OCI-LY1 (cell line): ENCODE measurements around the gene LGMN.

ENCODE experiments used
- H2AFZ ChIP-seq: fragments of 200-600 bp; sonication (generic), shearing (Covaris generic); 2 replicates; pipeline ENCODE4 v1.6.0; 2014; ENCODE audit warnings: antibody characterized with exemption, mild to moderate bottlenecking, low read length
- H3F3A ChIP-seq: fragments of 200-600 bp; sonication (generic), shearing (Covaris generic); 2 replicates; pipeline ENCODE4 v1.6.0; 2014; ENCODE audit warnings: mild to moderate bottlenecking, antibody characterized with exemption, low read length, moderate library complexity; ENCODE audit not compliant: insufficient read depth
- H3K27ac ChIP-seq: fragments of 200-600 bp; sonication (generic); 2 replicates; pipeline ENCODE4 v1.5.1; 2014; ENCODE audit warnings: low read length, mixed run types, mild to moderate bottlenecking, low read depth; ENCODE audit not compliant: poor library complexity, severe bottlenecking
- H3K27me3 ChIP-seq: fragments of 200-600 bp; sonication (generic); 2 replicates; pipeline ENCODE4 v1.6.0; 2014; ENCODE audit warnings: antibody characterized with exemption, mild to moderate bottlenecking, low read length, moderate library complexity; ENCODE audit not compliant: insufficient read depth
- H3K36me3 ChIP-seq: fragments of 200-600 bp; sonication (generic); 2 replicates; pipeline ENCODE4 v1.6.1; 2014; ENCODE audit warnings: mild to moderate bottlenecking, antibody characterized with exemption, low read length, moderate library complexity, mixed read lengths; ENCODE audit not compliant: insufficient read depth
- H3K4me1 ChIP-seq: fragments of 200-600 bp; sonication (generic); 2 replicates; pipeline ENCODE4 v1.5.1; 2014; ENCODE audit warnings: mild to moderate bottlenecking, low read length, moderate library complexity; ENCODE audit not compliant: insufficient read depth, severe bottlenecking
- H3K4me2 ChIP-seq: fragments of 200-600 bp; sonication (generic), shearing (Covaris generic); 2 replicates; pipeline ENCODE4 v1.6.1; 2014; ENCODE audit warnings: low read length
- H3K4me3 ChIP-seq: fragments of 200-600 bp; sonication (generic); 2 replicates; pipeline ENCODE4 v1.5.1; 2014; ENCODE audit warnings: low read length, low read depth, mild to moderate bottlenecking, mixed read lengths; ENCODE audit not compliant: poor library complexity, severe bottlenecking
- H3K79me2 ChIP-seq: fragments of 200-600 bp; shearing (Covaris generic); 2 replicates; pipeline ENCODE4 v1.6.1; 2016; ENCODE audit warnings: mixed run types, low read length, mixed read lengths; ENCODE audit not compliant: insufficient read depth
- H3K9ac ChIP-seq: fragments of 200-600 bp; sonication (generic), shearing (Covaris generic); 2 replicates; pipeline ENCODE4 v1.6.1; 2014; ENCODE audit warnings: mild to moderate bottlenecking, low read length, mixed read lengths
- H3K9me2 ChIP-seq: fragments of 200-600 bp; sonication (generic), shearing (Covaris generic); 2 replicates; pipeline ENCODE4 v1.6.1; 2014; ENCODE audit warnings: low read depth, mild to moderate bottlenecking, low read length, mixed read lengths
- H3K9me3 ChIP-seq: fragments of 200-600 bp; shearing (Covaris generic); 2 replicates; pipeline ENCODE4 v1.6.1; 2014; ENCODE audit warnings: low read length, mixed read lengths
- H4K20me1 ChIP-seq: fragments of 200-600 bp; sonication (generic), shearing (Covaris generic); 2 replicates; pipeline ENCODE4 v1.6.0; 2016; ENCODE audit warnings: mild to moderate bottlenecking, low read length; ENCODE audit not compliant: insufficient read depth
- CTCF ChIP-seq: fragments of 200-600 bp; sonication (generic), shearing (Covaris generic); IDR thresholded peaks from 2 replicates; pipeline ENCODE4 v1.5.1; 2017; ENCODE audit warnings: mild to moderate bottlenecking, antibody characterized with exemption, low read length, moderate library complexity, mixed read lengths
- EZH2 ChIP-seq: fragments of 200-600 bp; sonication (generic), shearing (Covaris generic); IDR thresholded peaks from 2 replicates; pipeline ENCODE4 v1.8.0; 2017; ENCODE audit warnings: borderline replicate concordance, mixed run types, mild to moderate bottlenecking, antibody characterized with exemption, low read length, moderate library complexity, mixed read lengths

LGMN gene

GRCh38 chr14:92694807-92695206 lies 53.6 kb downstream of the LGMN start:
- Histone ChIP-seq H3K27ac (no peak overlapping the region), H3K4me1 (no peaks in the 10 kb centered on the region), H3K4me3 (no peak overlapping the region), H4K20me1 (no peaks in the 10 kb centered on the region), H3K9me2 (no peaks in the 10 kb centered on the region), H2AFZ (no peak overlapping the region), H3K9ac (no peak overlapping the region), H3K4me2 (no peak overlapping the region), H3K36me3 (no peaks in the 10 kb centered on the region), H3F3A (no peaks in the 10 kb centered on the region), H3K27me3 (no peaks in the 10 kb centered on the region), H3K79me2 (no peaks in the 10 kb centered on the region), H3K9me3 (no peaks in the 10 kb centered on the region)
- no peak for TF ChIP-seq EZH2
- no peak for TF ChIP-seq CTCF

- no peaks in the 10 kb centered on the region for H3K36me3 ChIP-seq
- H3K4me3 ChIP-seq = no peak overlapping the region
- no peaks in the 10 kb centered on the region for H3K4me1 ChIP-seq
- no peaks in the 10 kb centered on the region for H4K20me1 ChIP-seq
- no peaks in the 10 kb centered on the region for H3K79me2 ChIP-seq
- H3K9me2 ChIP-seq = no peaks in the 10 kb centered on the region
- H2AFZ ChIP-seq = no peak overlapping the region
- no peak for TF ChIP-seq CTCF
- no peak for TF ChIP-seq EZH2
- no peak overlapping the region for H3K27ac ChIP-seq
- H3K4me2 ChIP-seq = no peak overlapping the region
- H3F3A ChIP-seq = no peaks in the 10 kb centered on the region
- no peaks in the 10 kb centered on the region for H3K9me3 ChIP-seq
- no peak overlapping the region for H3K9ac ChIP-seq
- H3K27me3 ChIP-seq = no peaks in the 10 kb centered on the region
These were observed 54.2 kb downstream of the LGMN start for GRCh38 chr14:92693998-92694795.

- TF ChIP-seq EZH2 (no peak), CTCF (no peak)
- Histone ChIP-seq H3K4me1 (no peaks in the 10 kb centered on the region), H3K27me3 (no peaks in the 10 kb centered on the region), H4K20me1 (no peaks in the 10 kb centered on the region), H3K4me2 (no peak overlapping the region), H3K36me3 (no peaks in the 10 kb centered on the region), H3K9ac (no peak overlapping the region), H3K27ac (no peak overlapping the region), H3K4me3 (no peak overlapping the region), H3K9me2 (no peaks in the 10 kb centered on the region), H3K9me3 (no peaks in the 10 kb centered on the region), H3F3A (no peaks in the 10 kb centered on the region), H3K79me2 (no peaks in the 10 kb centered on the region), H2AFZ (no peak overlapping the region)
These were observed 55.6 kb downstream of the LGMN start for GRCh38 chr14:92692822-92693226.
